ENCODE results near the gene ITFG1. TPM values are rescaled to one million over a fixed set of nuclear protein-coding genes. Genes with fewer than 3 reads are reported as not detected.
"Not testable (repeated sequence)": the region's sequence is repeated elsewhere in the genome, so short reads cannot be mapped to it uniquely, and the experiment has no call there.

The ITFG1 gene
- total RNA-seq, 1 donor from 2014 or later: 69.6 TPM

GRCh38 chr16:47284999-47285398, 175.9 kb downstream of the ITFG1 start:
- intact Hi-C loops (cut with DNase I): no loop called here
- DNase-seq (ENCODE audit: low spot score): no peak

DNA sequence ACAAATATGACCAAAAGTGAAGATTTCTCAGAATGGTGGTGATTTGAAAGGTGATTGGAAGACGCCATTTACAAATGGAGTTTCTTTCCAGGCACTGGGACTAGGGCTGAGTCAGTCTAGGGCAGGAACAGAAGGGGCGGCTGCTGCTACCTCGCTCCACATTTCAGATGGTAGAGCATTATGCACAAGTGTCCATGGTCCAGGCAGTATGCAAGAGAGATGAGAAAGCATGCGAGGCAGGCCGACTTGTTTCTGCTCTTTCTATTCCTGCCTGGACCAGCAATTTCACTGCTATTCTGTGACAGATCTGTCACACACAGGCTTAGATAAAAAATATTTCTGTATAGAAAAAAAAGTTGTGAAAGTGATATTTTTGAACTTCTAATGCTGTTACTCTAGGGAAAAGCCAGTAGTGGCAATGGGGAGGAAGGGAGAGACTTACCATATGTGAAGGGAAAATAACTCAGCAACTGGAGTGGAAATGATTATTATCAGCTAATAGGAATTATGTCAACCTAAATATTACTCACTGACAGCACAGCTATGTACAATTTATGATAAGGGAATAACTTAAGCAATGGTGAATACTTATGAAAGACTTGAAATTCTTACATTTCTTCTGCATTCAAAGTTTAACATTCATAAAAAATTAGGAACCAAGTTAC, 182.4 kb downstream of the ITFG1 start:
- intact Hi-C loops (cut with DNase I): no loop called here
- DNase-seq (ENCODE audit: low spot score): no peak

DNA sequence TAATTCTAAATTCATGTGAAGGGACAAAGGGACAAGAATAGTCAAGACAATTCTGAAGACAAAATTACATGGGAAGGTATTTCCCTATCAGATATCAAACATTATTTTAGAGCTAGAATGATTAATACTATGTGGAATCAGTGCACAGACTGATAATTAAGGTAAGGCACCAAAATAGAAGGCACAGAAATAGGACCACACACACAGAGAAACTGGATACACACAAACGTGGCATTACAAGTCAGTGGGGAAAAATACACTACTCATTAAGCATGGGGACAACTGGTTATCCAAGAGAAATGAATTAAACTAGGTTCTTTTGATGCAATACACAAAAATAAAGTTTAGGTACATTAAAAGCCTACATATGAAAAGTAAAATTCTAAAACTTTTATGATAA, 184.3 kb downstream of the ITFG1 start:
- intact Hi-C loops (cut with DNase I): no loop called here

GRCh38 chr16:47262938-47263337, 197.9 kb downstream of the ITFG1 start:
- intact Hi-C loops (cut with DNase I): no loop called here
- no peak for DNase-seq (ENCODE audit: low spot score)

More for the DNA sequence above, 184.3 kb downstream of the ITFG1 start:
- no peak for DNase-seq (ENCODE audit: low spot score)

GRCh38 chr16:47260503-47260902, 200.4 kb downstream of the ITFG1 start:
- intact Hi-C loops (cut with DNase I): no loop called here
- DNase-seq (ENCODE audit: low spot score): no peak

GRCh38 chr16:47258874-47259461, 201.9 kb downstream of the ITFG1 start:
- intact Hi-C loops (cut with DNase I): no loop called here
- no peak for DNase-seq (ENCODE audit: low spot score)

GRCh38 chr16:47254756-47255155, 206.1 kb downstream of the ITFG1 start:
- DNase-seq (ENCODE audit: low spot score): no peak
- intact Hi-C loops (cut with DNase I): loop anchor here (5.0 kb wide), 1 partner anchor 913 kb away; no protein-coding TSS in a partner anchor

- intact Hi-C loops (cut with DNase I): loop anchor here (5.0 kb wide), 1 partner anchor 916 kb away; no protein-coding TSS in a partner anchor
Observed at GRCh38 chr16:47250983-47251382, 209.9 kb downstream of the ITFG1 start.

GRCh38 chr16:47247690-47248089, 213.2 kb downstream of the ITFG1 start:
- intact Hi-C loops (cut with DNase I): no loop called here

More at GRCh38 chr16:47250983-47251382, 209.9 kb downstream of the ITFG1 start:
- no peak for DNase-seq (ENCODE audit: low spot score)

GRCh38 chr16:47244206-47244605, 216.7 kb downstream of the ITFG1 start:
- no peak for DNase-seq (ENCODE audit: low spot score)
- intact Hi-C loops (cut with DNase I): no loop called here

More at GRCh38 chr16:47247690-47248089, 213.2 kb downstream of the ITFG1 start:
- no peak for DNase-seq (ENCODE audit: low spot score)

GRCh38 chr16:47241061-47241460, 219.8 kb downstream of the ITFG1 start:
- intact Hi-C loops (cut with DNase I): no loop called here
- no peak for DNase-seq (ENCODE audit: low spot score)

- intact Hi-C loops (cut with DNase I): no loop called here
- DNase-seq (ENCODE audit: low spot score): no peak
Observed at GRCh38 chr16:47236716-47237115, 224.1 kb downstream of the ITFG1 start.

DNA sequence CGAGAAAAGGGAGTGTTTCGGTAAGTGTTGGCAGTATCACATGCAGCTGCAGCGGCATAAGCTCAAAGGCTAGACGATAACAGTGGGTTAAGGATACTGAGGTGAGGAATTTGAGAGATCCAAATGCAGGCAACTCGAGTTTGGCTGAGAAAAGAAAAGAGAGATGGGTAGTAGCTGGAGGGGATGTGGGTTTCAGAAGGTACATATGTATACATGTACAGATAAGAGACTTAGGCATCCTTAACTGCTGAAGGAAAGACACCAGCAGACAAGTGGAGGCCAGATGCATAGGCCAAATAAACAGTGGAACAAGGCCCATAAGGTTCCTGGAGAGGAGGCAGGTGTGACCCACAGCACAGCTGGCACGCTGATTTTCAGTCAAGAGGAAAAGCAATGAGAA, 230.6 kb downstream of the ITFG1 start:
- no peak for DNase-seq (ENCODE audit: low spot score)
- intact Hi-C loops (cut with DNase I): no loop called here

DNA sequence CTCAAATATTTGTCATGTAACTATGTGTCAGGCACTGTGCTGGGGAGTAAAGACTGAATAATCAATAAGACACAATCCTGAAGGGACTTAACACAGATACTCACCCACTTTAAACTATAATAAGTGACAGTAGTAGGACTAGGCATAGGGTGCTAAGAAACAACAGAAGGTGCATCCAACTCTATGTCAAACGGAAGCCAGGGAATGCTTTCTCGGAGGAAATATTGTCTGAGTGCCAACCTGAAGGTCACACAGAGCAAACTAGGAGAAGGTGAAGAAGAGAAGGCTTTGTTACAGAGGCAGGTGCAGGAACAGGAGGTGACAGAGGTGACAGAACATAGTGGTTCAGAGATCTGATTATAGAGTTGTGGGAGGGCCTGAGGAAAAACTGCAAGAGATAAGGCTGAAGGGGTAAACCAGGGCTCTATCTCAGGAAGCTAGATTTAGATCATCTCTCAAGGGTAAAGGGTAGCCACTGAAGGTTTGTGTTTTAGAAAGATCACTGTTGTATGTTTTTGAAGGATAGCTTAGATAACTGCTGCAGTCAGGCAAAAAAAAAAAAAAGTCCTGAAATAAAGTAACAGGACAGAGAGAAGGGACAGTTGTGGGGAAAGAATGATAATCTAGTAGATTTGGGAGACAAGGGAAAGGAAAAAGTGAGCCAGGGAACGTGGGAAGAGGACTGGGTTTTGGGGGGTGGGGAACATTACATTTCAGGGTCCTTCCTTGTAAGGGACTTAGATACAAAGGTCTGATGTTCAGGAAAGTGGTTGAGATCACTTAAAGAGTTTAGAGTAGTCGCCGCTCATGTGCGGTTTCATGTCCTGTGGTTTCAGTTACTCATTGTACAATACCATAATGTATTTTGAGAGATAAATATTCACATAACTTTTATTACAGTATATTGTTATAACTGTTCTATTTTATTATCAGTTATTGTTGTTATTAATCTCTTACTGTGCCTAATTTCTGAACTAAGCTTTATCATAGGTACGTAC, 231.5 kb downstream of the ITFG1 start:
- intact Hi-C loops (cut with DNase I): no loop called here
- no peak for DNase-seq (ENCODE audit: low spot score)

DNA sequence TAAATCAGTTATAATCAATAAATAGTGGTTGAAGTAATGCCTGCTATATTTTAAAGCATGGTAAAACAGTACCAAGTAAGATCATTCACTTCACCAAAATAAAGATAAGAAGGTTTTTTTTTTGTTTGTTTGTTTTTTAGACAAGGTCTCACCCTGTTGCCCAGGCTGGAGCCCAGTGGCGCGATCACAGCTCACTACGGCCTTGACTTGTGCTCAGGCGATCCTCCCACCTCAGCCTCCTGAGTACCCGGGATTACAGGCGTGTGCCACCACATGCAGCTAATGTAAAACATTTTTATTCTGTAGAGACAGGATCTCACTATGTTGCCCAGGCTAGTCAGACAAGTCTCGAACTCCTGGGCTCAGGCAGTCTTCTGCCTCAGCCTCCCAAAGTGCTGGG, 232.6 kb downstream of the ITFG1 start:
- no peak for DNase-seq (ENCODE audit: low spot score)
- intact Hi-C loops (cut with DNase I): no loop called here

- no peak for DNase-seq (ENCODE audit: low spot score)
- intact Hi-C loops (cut with DNase I): no loop called here
Observed at GRCh38 chr16:47213761-47214440, 247.0 kb downstream of the ITFG1 start.

DNA sequence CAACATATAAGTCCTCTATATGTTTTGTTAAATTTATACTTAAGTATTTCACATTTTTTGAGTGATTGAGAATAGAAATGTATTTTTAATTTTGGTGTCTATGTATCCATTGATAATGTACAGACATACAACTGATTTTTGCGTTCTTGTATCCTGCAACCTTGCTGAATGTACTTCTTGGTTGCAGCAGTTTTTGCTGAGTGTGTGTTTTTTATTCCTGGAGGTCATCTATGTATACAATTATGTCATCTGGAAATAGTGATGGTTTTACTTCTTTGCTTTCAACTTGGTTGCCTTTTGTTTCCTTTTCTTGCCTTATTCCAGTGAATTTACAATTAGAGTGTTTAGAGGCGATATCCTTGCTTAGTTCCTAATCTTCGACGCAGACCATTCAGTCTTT, 249.6 kb downstream of the ITFG1 start:
- no peak for DNase-seq (ENCODE audit: low spot score)
- intact Hi-C loops (cut with DNase I): no loop called here

GRCh38 chr16:47204736-47205504, 255.9 kb downstream of the ITFG1 start:
- no peak for DNase-seq (ENCODE audit: low spot score)
- intact Hi-C loops (cut with DNase I): no loop called here

DNA sequence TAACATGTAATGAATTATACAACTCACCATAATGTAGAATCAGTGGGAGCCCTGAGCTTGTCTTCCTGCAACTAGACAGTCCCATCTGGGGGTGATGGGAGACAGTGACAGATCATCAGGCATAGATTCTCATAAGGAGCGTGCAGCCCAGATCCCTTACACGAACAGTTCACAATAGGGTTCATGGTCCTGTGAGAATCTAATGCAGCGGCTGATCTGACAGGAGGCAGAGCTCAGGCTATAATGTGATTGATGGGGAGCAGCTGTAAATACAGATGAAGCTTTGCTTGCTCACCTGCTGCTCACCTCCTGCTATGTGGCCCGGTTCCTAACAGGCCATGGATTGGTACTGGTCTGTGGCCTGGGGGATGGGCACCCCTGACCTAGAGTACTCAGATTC, 257.4 kb downstream of the ITFG1 start:
- intact Hi-C loops (cut with DNase I): not testable (repeated sequence)

More for the DNA sequence above, 257.4 kb downstream of the ITFG1 start:
- DNase-seq (ENCODE audit: low spot score): not testable (repeated sequence)
